K562 (cell line): ENCODE results near the gene SART3. TPM values are rescaled to one million over a fixed set of nuclear protein-coding genes. Genes with fewer than 3 reads are reported as not detected.

Source experiments
- ASH1L ChIP-seq: fragments of 450-650 bp; IDR thresholded peaks from 2 replicates; pipeline ENCODE4 v1.6.1; 2018; ENCODE audit warnings: borderline replicate concordance, mild to moderate bottlenecking, low read depth; ENCODE audit not compliant: partially characterized antibody
- CSDE1 ChIP-seq, 2 experiments: fragments of 450-650 bp; IDR thresholded peaks; 2 replicates each; pipeline ENCODE4 v1.6.1; 2016; ENCODE audit warnings: mild to moderate bottlenecking in 1 of 2
- ELF4 ChIP-seq: fragments of 450-650 bp; formaldehyde crosslinking; IDR thresholded peaks from 2 replicates; pipeline ENCODE4 v1.4.0; 2022; ENCODE audit warnings: missing genetic modification characterization
- MTA3 ChIP-seq: fragments of 450-650 bp; formaldehyde crosslinking; IDR thresholded peaks from 2 replicates; pipeline ENCODE4 v1.6.1; 2017; ENCODE audit warnings: mild to moderate bottlenecking, borderline replicate concordance
- MTF1 ChIP-seq: fragments of 250-450 bp; sonication (Bioruptor Pico); IDR thresholded peaks from 2 replicates; pipeline ENCODE4 v1.9.0; 2021; ENCODE audit warnings: moderate library complexity, mild to moderate bottlenecking, inconsistent platforms, borderline replicate concordance
- PYGO2 ChIP-seq: fragments of 450-650 bp; IDR thresholded peaks from 2 replicates; pipeline ENCODE4 v1.6.1; 2016; ENCODE audit warnings: mild to moderate bottlenecking, missing genetic modification characterization, moderate library complexity, missing compliant biosample characterization
- RBM22 ChIP-seq: fragments of 200-400 bp; formaldehyde crosslinking; IDR thresholded peaks from 2 replicates; pipeline ENCODE4 v1.6.1; 2018; ENCODE audit warnings: low read length, low read depth; ENCODE audit not compliant: poor library complexity, severe bottlenecking
- RCOR1 ChIP-seq, 2 experiments: IDR thresholded peaks; 2 replicates each; pipeline ENCODE4 v1.6.1; 2012; ENCODE audit warnings: low read depth in 2 of 2, low read length in 2 of 2, borderline replicate concordance in 1 of 2, improper control_type of control experiment in 1 of 2
- RHOXF2B ChIP-seq: fragments of 250-450 bp; sonication (Bioruptor Pico); conservative IDR thresholded peaks from 2 replicates; pipeline ENCODE4 v1.5.1; 2021
- SAP30 ChIP-seq: fragments of 200-600 bp; sonication (generic); IDR thresholded peaks from 2 replicates; pipeline ENCODE4 v1.6.1; 2012; ENCODE audit warnings: borderline replicate concordance, low read depth, mild to moderate bottlenecking, moderate library complexity, low read length, control low read depth, inconsistent platforms; ENCODE audit not compliant: insufficient read depth, poor library complexity, severe bottlenecking
- SFPQ ChIP-seq: fragments of 200-400 bp; formaldehyde crosslinking; IDR thresholded peaks from 2 replicates; pipeline ENCODE4 v1.6.1; 2017; ENCODE audit warnings: mild to moderate bottlenecking, low read depth, low read length, moderate library complexity
- SOX6 ChIP-seq: fragments of 450-650 bp; IDR thresholded peaks from 2 replicates; pipeline ENCODE4 v1.6.1; 2014; ENCODE audit warnings: mild to moderate bottlenecking
- SP2 ChIP-seq: IDR thresholded peaks from 2 replicates; pipeline ENCODE4 v1.6.1; 2011; ENCODE audit warnings: mild to moderate bottlenecking, low read depth, low read length, moderate library complexity; ENCODE audit not compliant: poor library complexity, severe bottlenecking; ENCODE audit errors: extremely low read depth
- ZBTB1 ChIP-seq: sonication (generic); formaldehyde crosslinking; IDR thresholded peaks from 2 replicates; pipeline ENCODE4 v1.8.1; 2023; ENCODE audit warnings: missing genetic modification reagents, low read depth, mild to moderate bottlenecking, borderline replicate concordance
- ZFPM2 ChIP-seq: fragments of 250-450 bp; sonication (Bioruptor Pico); IDR thresholded peaks from 2 replicates; pipeline ENCODE4 v1.5.1; 2022; ENCODE audit warnings: mild to moderate bottlenecking
- ZNF609 ChIP-seq: sonication (generic); formaldehyde crosslinking; IDR thresholded peaks from 2 replicates; pipeline ENCODE4 v1.8.1; 2023; ENCODE audit warnings: missing genetic modification reagents, mild to moderate bottlenecking, borderline replicate concordance
- ZNF639 ChIP-seq, 2 experiments: fragments of 200-800 bp in 1 of 2; sonication (Bioruptor generic) in 1 of 2; sonication (generic) in 1 of 2; formaldehyde crosslinking in 1 of 2; IDR thresholded peaks in 1 of 2; conservative IDR thresholded peaks in 1 of 2; 2 replicates each; pipeline versions ENCODE4 v1.5.0 to v1.6.1; 2016 to 2020; ENCODE audit warnings: missing compliant biosample characterization in 1 of 2, missing genetic modification characterization in 1 of 2, missing genetic modification reagents in 1 of 2
- polyA plus RNA-seq, 8 experiments: library from polyadenylated mRNA; depleted of rRNA in 4 of 8; stranded (reverse) in 5 of 8; unstranded in 3 of 8; fragments of >200 nt; fragmentation: Nextera tagmentation in 2 of 8; fragmentation: Illumina TruSeq in 1 of 8; extraction: Ambion mirVana in 2 of 8; extraction: Trizol in 1 of 8; gene quantifications; 2 replicates each; pipeline versions ENCODE4 v1.2.1 to v1.2.3, GENCODE V29; 2011 to 2014; ENCODE audit warnings: inconsistent platforms in 1 of 8, missing spikeins in 1 of 8
- total RNA-seq, 7 experiments: library from RNA; depleted of rRNA in 6 of 7; stranded (reverse); fragments of >200 nt in 6 of 7; fragmentation: Illumina TruSeq in 2 of 7; extraction: Trizol in 2 of 7; gene quantifications; 2 replicates each; pipeline versions ENCODE4 v1.2.1 to v1.2.3, GENCODE V29; 2011 to 2021; ENCODE audit warnings: low replicate concordance in 1 of 7

Gene SART3
- total and polyA plus RNA-seq, 9 of the 15 experiments (the other 6 are each of a cell fraction or from before 2014, with no cell fraction given), result 8.9 to 167 (median 56.7) TPM

- TF ChIP-seq ZNF609 (CRISPR knock-in tag) (no peak), SOX6 (no peak), ZBTB1 (CRISPR knock-in tag) (no peak), CSDE1 (IDR thresholded peaks at IDR 0.05) (peak in 1 of 2 experiments; percentile 88; a peak in 1 of 4 replicates), SAP30 (no peak), RHOXF2B (CRISPR knock-in tag) (no peak), ASH1L (peak; percentile 76), ELF4 (CRISPR knock-in tag) (no peak), SFPQ (no peak), PYGO2 (tag) (no peak), RCOR1 (IDR thresholded peaks at IDR 0.05; ENCODE audit: borderline replicate concordance in 1 of 2, low read depth in 2 of 2, low read length in 2 of 2) (no peak), RBM22 (no peak), MTA3 (no peak), SP2 (no peak), ZFPM2 (no peak), ZNF639 (CRISPR knock-in tag; conservative IDR thresholded peaks at IDR 0.05 in 1 of 2, IDR thresholded peaks at IDR 0.05 in 1 of 2) (peak in 1 of 2 experiments; percentile 73; a peak in 2 of 4 replicates), MTF1 (CRISPR knock-in tag) (no peak)
Observed at GRCh38 chr12:108560752-108561719, at the start of gene SART3 (continued).
